ENCODE results near the gene CDC42EP3. TPM values are rescaled to one million over a fixed set of nuclear protein-coding genes. Genes with fewer than 3 reads are reported as not detected.

The CDC42EP3 gene
- total and polyA plus RNA-seq, 2 donors (not counting 1 experiment from before 2014, with no cell fraction given) = 28.0 to 29.9 TPM

GRCh38 chr2:37636381-37637066 is 34.9 kb downstream of the CDC42EP3 start:
- Histone ChIP-seq H3K27me3 (replicated peaks in 1 of 4; ENCODE audit: control extremely low read depth in 1 of 4, control insufficient read depth in 3 of 4, insufficient read depth in 4 of 4, low read length in 3 of 4) (no peaks in the 10 kb centered on the region), H3K9me3 (ENCODE audit: control extremely low read depth in 1 of 3, control insufficient read depth in 2 of 3, insufficient read depth in 1 of 3, low read length in 2 of 3) (no peaks in the 10 kb centered on the region), H3K79me2 (ENCODE audit: control insufficient read depth, insufficient read depth, low read length) (peaks cover 12% of the 10 kb centered on the region), H3K4me3 (ENCODE audit: control extremely low read depth in 1 of 5, extremely low read depth in 1 of 5, insufficient read depth in 1 of 5, low read depth in 2 of 5, low read length in 4 of 5) (peak overlapping the region in 1 of 5 experiments; percentile 37), H3K4me1 (ENCODE audit: control insufficient read depth in 2 of 2, insufficient read depth in 2 of 2, low read length in 2 of 2) (peaks cover 33 to 34% of the 10 kb centered on the region in 2 donors), H4K20me1 (ENCODE audit: control insufficient read depth, insufficient read depth, low read length, poor library complexity, severe bottlenecking) (no peaks in the 10 kb centered on the region), H3K9ac (ENCODE audit: low read length) (peak overlapping the region; percentile 44), H3K36me3 (replicated peaks in 1 of 2; ENCODE audit: control extremely low read depth in 1 of 2, control insufficient read depth in 1 of 2, extremely low read depth in 1 of 2, insufficient read depth in 2 of 2, low read length in 1 of 2) (no peaks in the 10 kb centered on the region), H3K4me2 (replicated peaks; ENCODE audit: low read depth, low read length, poor library complexity, severe bottlenecking) (peak overlapping the region; percentile 55), H2AFZ (ENCODE audit: insufficient read depth, low read depth, low read length, poor library complexity, severe bottlenecking) (peak overlapping the region; percentile 50), H3K27ac (ENCODE audit: low read length in 2 of 2) (peak overlapping the region; percentile 93 to 98)
- ChIA-PET CTCF (interaction anchor here (1.0 to 1.7 kb wide), 2 partner anchors 14 to 90 kb away, joined by 3 to 4 read pairs; no protein-coding TSS in a partner anchor), POLR2A (interaction anchor here (0.6 to 1.1 kb wide), 2 partner anchors 16 to 34 kb away, joined by 3 to 4 read pairs; no protein-coding TSS in a partner anchor)
- Mint-ChIP-seq H3K27ac (peak overlapping the region; percentile 96), H3K4me3 (peak overlapping the region; percentile 72), H3K9me3 (ENCODE audit: insufficient read depth) (no peaks in the 10 kb centered on the region), H3K4me1 (peaks cover 44% of the 10 kb centered on the region), H3K27me3 (no peaks in the 10 kb centered on the region)
- ATAC-seq (ENCODE audit: low read depth) (no peak), DNase-seq (no peak)
- WGBS (ENCODE audit: insufficient coverage) = 39% methylated on average over 4 of the region's 4 CpGs
- TF ChIP-seq CTCF (IDR thresholded peaks at IDR 0.05) (no peak), EZH2 (IDR thresholded peaks at IDR 0.05; ENCODE audit: borderline replicate concordance, insufficient read depth, low read depth, low read length, poor library complexity, severe bottlenecking) (no peak)
- intact Hi-C loops (cut with micrococcal nuclease) = loop anchor here (5.0 kb wide), 1 partner anchor 34 kb away; no protein-coding TSS in a partner anchor
